HG03139 (cell line): ENCODE measurements around the gene TBC1D21.

Experiments used
- ATAC-seq: cut with Tn5 transposase; IDR thresholded peaks from one replicate; pipeline ENCODE4 v1.9.1; 2021; ENCODE audit not compliant: unreplicated experiment

Gene TBC1D21

GRCh38 chr15:73906346-73907034 is 33.1 kb downstream of the TBC1D21 start:
- ATAC-seq: no peak

GRCh38 chr15:73907035-73907408 is 33.7 kb downstream of the TBC1D21 start:
- ATAC-seq: no peak

GRCh38 chr15:73908030-73908821 is 34.9 kb downstream of the TBC1D21 start:
- no peak for ATAC-seq

GRCh38 chr15:73908822-73909122 is 35.4 kb downstream of the TBC1D21 start:
- no peak for ATAC-seq

- ATAC-seq: no peak
Measured at GRCh38 chr15:73909651-73910050, 36.3 kb downstream of the TBC1D21 start.

GRCh38 chr15:73910522-73911303 is 37.3 kb downstream of the TBC1D21 start:
- ATAC-seq: no peak

GRCh38 chr15:73912030-73912596 is 38.7 kb downstream of the TBC1D21 start:
- no peak for ATAC-seq

GRCh38 chr15:73914145-73914544 is 40.8 kb downstream of the TBC1D21 start:
- no peak for ATAC-seq

GRCh38 chr15:73915082-73915481 is 41.7 kb downstream of the TBC1D21 start:
- ATAC-seq: no peak

- ATAC-seq: no peak
Measured at GRCh38 chr15:73918784-73919183, 45.4 kb downstream of the TBC1D21 start.

GRCh38 chr15:73919706-73920105 is 46.3 kb downstream of the TBC1D21 start:
- ATAC-seq: no peak

- no peak for ATAC-seq
Measured at GRCh38 chr15:73921254-73921925, 48.0 kb downstream of the TBC1D21 start.

- ATAC-seq: no peak
Measured at GRCh38 chr15:73922186-73923151, 49.1 kb downstream of the TBC1D21 start.

GRCh38 chr15:73923156-73923487 is 49.8 kb downstream of the TBC1D21 start:
- ATAC-seq: no peak

- ATAC-seq: no peak
Measured at GRCh38 chr15:73923488-73924164, 50.3 kb downstream of the TBC1D21 start.

- no peak for ATAC-seq
Measured at GRCh38 chr15:73924171-73924921, 51.0 kb downstream of the TBC1D21 start.

- no peak for ATAC-seq
Measured at GRCh38 chr15:73925848-73926218, 52.5 kb downstream of the TBC1D21 start.

- ATAC-seq: no peak
Measured at GRCh38 chr15:73926219-73927002, 53.0 kb downstream of the TBC1D21 start, which contains the start of gene LOXL1. Gene LOXL1 (plus strand): TSS chr15:73926462. CDS start chr15:73926784, 322 bp downstream.
